GM21576 (cell line): ENCODE measurements around the gene EPHA6.
"Not testable (repeated sequence)": the region's sequence is repeated elsewhere in the genome, so short reads cannot be mapped to it uniquely, and the experiment has no call there.

ENCODE experiments used
- ATAC-seq: cut with Tn5 transposase; IDR thresholded peaks from one replicate; pipeline ENCODE4 v1.9.1; 2021; ENCODE audit warnings: mild to moderate bottlenecking, moderate library complexity; ENCODE audit not compliant: unreplicated experiment

Gene EPHA6

DNA sequence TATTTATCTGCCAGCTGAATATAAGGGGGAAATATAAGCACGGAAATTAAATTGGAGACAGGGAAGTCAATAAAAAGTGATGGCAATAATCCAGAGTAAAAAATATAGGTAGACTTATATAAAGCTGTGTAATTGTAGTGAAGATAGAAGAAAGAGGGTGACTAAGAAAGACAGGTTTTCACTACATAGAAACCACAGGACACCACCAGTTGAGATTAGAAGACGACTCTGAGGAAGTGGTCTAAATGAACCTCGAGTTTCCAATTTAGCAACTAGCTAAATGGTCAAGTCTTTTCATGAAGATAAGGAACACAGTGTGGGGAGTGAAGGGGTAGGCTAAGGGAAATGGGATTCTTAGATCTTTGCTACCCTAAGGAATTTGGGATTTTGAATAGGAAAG lies 761.3 kb downstream of the EPHA6 start:
- no peak for ATAC-seq

DNA sequence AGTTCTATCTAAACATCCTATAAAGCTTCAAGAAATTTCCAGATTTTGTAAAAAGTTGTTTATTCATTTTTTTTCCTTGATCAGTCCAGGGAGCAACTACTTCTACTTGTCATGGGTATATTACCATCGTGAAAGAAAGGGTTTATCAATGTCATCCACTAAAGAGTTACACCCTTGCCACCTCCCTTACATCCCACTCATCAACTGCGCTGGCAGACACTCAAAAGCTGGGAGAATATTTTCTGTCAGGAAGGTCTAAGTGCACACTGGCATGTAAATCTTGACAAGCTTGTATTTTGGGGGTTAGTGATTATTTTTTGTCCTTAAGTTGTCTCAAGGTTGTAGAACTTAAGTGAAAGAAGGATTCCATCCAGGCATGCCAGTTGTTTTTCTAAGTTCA lies 761.8 kb downstream of the EPHA6 start:
- ATAC-seq = no peak

DNA sequence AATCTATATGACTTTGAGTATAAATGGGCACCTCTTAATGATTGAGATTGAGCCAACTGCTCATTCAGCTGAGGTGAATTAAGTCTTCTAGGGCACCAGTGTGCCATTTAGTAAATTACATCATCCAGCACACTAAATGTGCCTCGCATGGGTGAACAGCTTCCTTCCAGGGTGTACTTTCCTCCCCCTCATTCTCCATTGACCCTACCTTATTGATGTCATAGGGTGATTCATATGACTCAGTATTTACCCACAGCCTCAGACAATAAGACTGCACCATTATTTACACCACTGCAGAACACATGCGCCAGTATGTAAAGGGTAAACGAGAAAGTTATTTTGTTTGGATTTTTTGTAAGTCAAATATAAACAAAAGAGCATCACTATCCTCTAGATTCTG lies 765.0 kb downstream of the EPHA6 start:
- no peak for ATAC-seq

- ATAC-seq = no peak
Measured at GRCh38 chr3:97610626-97611025, 796.2 kb downstream of the EPHA6 start.

- ATAC-seq = no peak
Measured at GRCh38 chr3:97612632-97613031, 798.2 kb downstream of the EPHA6 start.

DNA sequence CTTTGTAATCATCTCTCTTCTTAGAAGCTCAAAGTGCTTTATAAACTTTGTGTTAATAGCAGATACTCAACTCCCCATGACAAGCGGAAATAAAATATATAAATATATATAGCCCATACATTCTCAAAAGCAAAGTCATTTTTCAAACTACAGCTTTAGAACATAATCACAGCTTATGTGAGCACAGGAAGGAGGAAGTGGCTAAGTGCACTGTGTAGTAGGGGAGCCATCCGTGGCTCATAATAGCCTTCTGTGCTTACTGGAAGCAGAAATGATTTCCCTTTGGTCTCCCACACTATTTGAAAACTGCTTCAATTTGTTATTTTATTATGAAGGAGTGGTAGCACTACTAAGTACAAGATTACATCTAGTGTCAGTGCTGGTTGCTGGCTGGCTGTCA lies 798.7 kb downstream of the EPHA6 start:
- ATAC-seq = no peak

- not testable (repeated sequence) for ATAC-seq
Measured at GRCh38 chr3:97620514-97620913, 806.1 kb downstream of the EPHA6 start.

GRCh38 chr3:97636465-97636864 lies 822.1 kb downstream of the EPHA6 start:
- ATAC-seq = no peak

GRCh38 chr3:97646932-97647331 lies 832.5 kb downstream of the EPHA6 start:
- ATAC-seq = no peak

DNA sequence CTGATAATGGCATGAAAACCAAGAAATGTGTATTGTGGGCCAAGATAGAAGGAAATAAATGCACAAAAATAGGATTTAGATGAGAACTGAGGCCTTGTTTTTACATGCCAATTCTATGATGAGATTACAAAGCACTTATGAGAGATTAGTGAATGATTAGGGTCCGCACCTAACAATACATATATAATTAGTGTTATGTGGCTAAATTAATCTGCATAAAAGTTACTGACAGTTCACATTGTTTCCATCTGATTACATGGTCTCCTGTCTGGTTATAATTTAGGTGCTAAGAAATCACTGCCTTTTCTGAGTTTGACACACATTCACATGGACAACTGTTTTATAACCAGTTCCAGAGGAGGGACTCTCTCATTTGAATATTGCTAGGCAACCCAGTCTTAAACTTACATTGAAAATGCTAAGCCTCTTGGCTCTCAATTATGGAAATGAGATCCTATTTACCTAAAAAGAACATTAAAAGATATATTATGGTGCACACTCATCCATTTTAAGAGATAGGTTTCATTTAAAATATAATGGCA lies 833.1 kb downstream of the EPHA6 start:
- ATAC-seq = no peak

GRCh38 chr3:97655971-97656370 lies 841.6 kb downstream of the EPHA6 start:
- no peak for ATAC-seq

DNA sequence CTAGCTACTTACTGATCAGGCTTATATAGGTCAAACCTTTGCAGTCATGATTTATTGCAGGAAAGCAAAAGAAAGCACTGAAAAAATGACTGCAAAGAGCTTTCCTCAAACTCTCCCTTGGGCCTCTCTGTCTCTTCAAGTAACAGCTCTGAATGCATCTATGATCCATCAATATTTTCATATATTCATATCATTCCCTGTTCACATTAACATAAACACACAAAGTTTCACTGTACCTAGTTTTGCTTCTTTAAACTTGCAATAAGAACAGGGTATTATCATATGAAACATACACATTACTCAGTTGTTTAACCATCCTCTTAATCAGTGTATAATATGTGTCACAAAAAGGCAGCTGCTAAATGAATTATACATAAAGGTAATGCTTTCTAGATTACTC lies 842.2 kb downstream of the EPHA6 start:
- no peak for ATAC-seq

GRCh38 chr3:97658668-97659285 lies 844.4 kb downstream of the EPHA6 start:
- no peak for ATAC-seq

DNA sequence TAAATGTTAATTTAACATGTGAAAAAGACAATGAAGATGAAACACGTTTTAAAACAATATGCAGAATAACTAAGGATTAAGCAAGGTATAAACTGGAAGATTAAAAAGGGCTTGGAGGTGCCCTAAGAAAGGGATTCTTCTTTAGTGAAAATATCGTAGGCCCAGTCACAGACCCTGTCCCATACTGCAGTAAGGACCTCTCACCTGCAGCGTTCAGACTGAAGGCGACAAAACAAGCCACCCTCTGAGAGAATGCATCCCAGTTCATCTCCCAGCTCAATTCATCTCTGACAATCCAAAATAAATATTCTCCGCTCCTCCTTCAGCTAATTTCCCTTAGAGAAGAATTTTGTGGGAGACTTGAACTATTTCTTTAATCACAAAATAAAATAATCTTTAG lies 847.9 kb downstream of the EPHA6 start:
- ATAC-seq = no peak

GRCh38 chr3:97662762-97663161 lies 848.4 kb downstream of the EPHA6 start:
- ATAC-seq = no peak

DNA sequence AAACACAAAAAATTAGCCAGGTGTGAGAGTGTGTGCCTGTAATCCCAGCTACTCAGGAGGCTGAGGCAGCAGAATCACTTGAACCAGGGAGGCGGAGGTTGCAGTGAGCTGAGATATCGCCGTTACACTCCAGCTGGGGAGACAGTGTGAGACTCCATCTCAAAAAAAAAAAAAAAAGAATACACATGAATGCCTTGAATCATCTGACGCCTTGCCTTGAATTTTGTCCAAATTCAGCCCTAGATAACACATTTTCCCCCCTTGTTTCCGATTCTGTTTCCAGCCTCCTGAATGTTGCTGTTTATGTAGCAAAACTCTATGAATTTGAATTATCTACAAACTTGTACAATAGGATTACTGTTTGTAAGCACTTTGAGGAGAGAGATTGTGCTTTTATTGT lies 851.5 kb downstream of the EPHA6 start:
- no peak for ATAC-seq

- ATAC-seq = no peak
Measured at GRCh38 chr3:97670952-97671351, 856.6 kb downstream of the EPHA6 start.

DNA sequence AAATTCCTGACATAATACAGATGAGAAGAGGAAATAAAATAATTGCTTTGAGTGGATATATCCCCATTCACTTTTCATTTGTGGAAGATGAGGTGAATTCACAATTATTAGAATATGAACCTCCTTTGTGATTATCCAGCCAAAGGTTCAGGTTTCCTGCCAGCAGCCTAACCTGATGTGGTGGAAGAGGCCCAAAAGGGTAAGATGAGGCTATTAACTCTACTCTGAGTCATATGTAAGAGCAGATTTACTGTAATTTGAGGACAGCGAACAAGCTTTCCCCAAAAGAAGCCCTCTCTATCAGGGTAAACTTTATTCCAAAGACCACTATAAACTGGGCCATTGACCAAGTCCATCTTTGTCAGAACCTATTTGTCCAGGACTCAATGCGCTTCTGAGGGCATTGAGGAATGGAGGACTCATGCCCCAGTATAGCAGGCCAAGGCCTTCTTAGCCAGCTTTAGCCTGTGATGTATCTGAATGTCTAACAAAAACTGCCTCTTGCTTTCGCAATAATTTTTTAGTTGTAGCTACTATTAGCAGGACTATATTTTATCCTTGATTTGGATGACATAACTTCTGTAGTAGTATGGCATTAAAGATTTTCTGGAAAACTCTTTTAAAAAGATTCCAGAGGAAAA lies 859.1 kb downstream of the EPHA6 start:
- no peak for ATAC-seq

- no peak for ATAC-seq
Measured at GRCh38 chr3:97674461-97674860, 860.1 kb downstream of the EPHA6 start.

- no peak for ATAC-seq
Measured at GRCh38 chr3:97680210-97680609, 865.8 kb downstream of the EPHA6 start.

DNA sequence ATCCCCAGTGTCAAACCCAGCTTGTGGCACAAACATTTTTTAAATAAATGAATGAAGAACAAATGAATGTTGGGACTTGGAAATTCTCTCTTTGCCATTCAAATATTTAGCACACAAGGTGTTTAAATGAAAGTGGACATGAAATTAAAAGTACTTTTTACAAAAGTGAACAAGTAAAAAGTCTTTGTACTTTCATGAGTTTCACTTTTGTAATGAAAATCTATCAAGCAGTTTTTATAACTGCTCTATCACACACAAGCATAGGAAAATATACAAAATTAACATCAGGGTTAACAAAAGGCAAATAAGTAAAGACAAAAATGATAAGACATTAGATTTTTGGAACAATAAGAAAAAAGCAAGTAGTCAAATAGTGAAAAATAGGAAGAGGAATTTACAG lies 866.3 kb downstream of the EPHA6 start:
- ATAC-seq = no peak

DNA sequence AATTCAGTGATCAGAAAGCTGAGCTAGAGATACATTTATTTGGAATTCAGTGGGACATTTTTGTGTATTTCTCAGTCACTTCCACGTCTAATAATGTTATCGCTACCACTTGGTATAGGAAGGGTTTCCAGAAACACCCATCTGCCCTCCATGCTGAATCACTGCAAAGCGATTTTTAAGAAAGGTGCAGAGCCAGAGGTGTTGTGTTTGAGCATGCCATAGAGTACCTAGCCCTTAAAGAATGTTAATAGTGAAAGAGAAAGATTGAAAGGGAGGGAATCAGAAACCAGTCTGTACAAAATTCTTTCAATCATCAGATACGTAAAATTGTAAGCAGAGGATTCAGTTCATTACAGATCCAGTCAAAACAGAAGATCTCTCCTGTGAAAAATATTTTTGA lies 870.1 kb downstream of the EPHA6 start:
- no peak for ATAC-seq

- no peak for ATAC-seq
Measured at GRCh38 chr3:97686258-97686657, 871.9 kb downstream of the EPHA6 start.
